Stimulated activated CD8-positive, alpha-beta memory T cell treated with anti-CD3 and anti-CD28 coated beads, Interleukin-12 subunit alpha, Interleukin-12 subunit beta, amount 100 ng/mL, for 4 hours (primary cell): ENCODE measurements around the gene IGSF21.

Experiments
- DNase-seq: peaks from one replicate; pipeline ENCODE4 v3.0.0-alpha.2; 2020; ENCODE audit warnings: low read depth

Gene IGSF21

GRCh38 chr1:18263547-18264120 is 156.0 kb downstream of the IGSF21 start:
- DNase-seq = no peak

GRCh38 chr1:18264450-18265039 is 156.9 kb downstream of the IGSF21 start:
- no peak for DNase-seq

GRCh38 chr1:18265641-18266040 is 158.0 kb downstream of the IGSF21 start:
- no peak for DNase-seq

GRCh38 chr1:18266391-18266790 is 158.8 kb downstream of the IGSF21 start:
- DNase-seq = no peak

- no peak for DNase-seq
These were observed 163.7 kb downstream of the IGSF21 start for GRCh38 chr1:18271336-18271735.

- no peak for DNase-seq
These were observed 171.3 kb downstream of the IGSF21 start for GRCh38 chr1:18278946-18279345.

- DNase-seq = no peak
These were observed 171.9 kb downstream of the IGSF21 start for GRCh38 chr1:18279351-18280074.

GRCh38 chr1:18280956-18281355 is 173.4 kb downstream of the IGSF21 start:
- DNase-seq = no peak

GRCh38 chr1:18282851-18283600 is 175.4 kb downstream of the IGSF21 start:
- no peak for DNase-seq

- DNase-seq = no peak
These were observed 176.2 kb downstream of the IGSF21 start for GRCh38 chr1:18283601-18284385.

GRCh38 chr1:18284805-18285537 is 177.4 kb downstream of the IGSF21 start:
- DNase-seq = no peak

- DNase-seq = no peak
These were observed 177.9 kb downstream of the IGSF21 start for GRCh38 chr1:18285538-18285924.

GRCh38 chr1:18288722-18289121 is 181.1 kb downstream of the IGSF21 start:
- DNase-seq = no peak

GRCh38 chr1:18289597-18289996 is 182.0 kb downstream of the IGSF21 start:
- no peak for DNase-seq

- no peak for DNase-seq
These were observed 183.3 kb downstream of the IGSF21 start for GRCh38 chr1:18290740-18291412.

GRCh38 chr1:18292531-18292930 is 184.9 kb downstream of the IGSF21 start:
- DNase-seq = no peak

GRCh38 chr1:18293291-18293690 is 185.7 kb downstream of the IGSF21 start:
- no peak for DNase-seq

GRCh38 chr1:18294437-18295176 is 187.0 kb downstream of the IGSF21 start:
- DNase-seq = no peak

- DNase-seq = no peak
These were observed 190.5 kb downstream of the IGSF21 start for GRCh38 chr1:18297896-18298648.
